CD4-positive, alpha-beta T cell (primary cell): ENCODE data around the gene LSM3. TPM values are rescaled to one million over a fixed set of nuclear protein-coding genes. Genes with fewer than 3 reads are reported as not detected.

ENCODE experiments used
- ATAC-seq: fragments of 200-7000 bp; cut with Tn5 transposase; one replicate; pipeline ENCODE4 v1.10.0; 2022; ENCODE audit warnings: mild to moderate bottlenecking; ENCODE audit not compliant: poor library complexity
- CTCF ChIA-PET: fragments of 350-600 bp; sonication (Branson Sonifier 250); formaldehyde crosslinking; loops from one replicate; lab custom pipeline; 2021; ENCODE audit warnings: antibody characterized with exemption, inconsistent platforms; lab: Charles Lee
- POLR2A ChIA-PET: fragments of 350-600 bp; sonication (Branson Sonifier 250); formaldehyde crosslinking; loops from one replicate; lab custom pipeline; 2021; ENCODE audit warnings: antibody characterized with exemption, inconsistent platforms; lab: Charles Lee
- DNase-seq, 14 experiments: peaks; one replicate each; pipeline ENCODE4 v3.0.0-alpha.2; 2013 to 2020; ENCODE audit warnings: mixed read lengths in 2 of 14
- H3K27ac ChIP-seq, 2 donors: one replicate each; pipeline versions ENCODE4 v1.5.1 to v1.7.0; 2013; ENCODE audit warnings: low read length in 2 of 2, low read depth in 1 of 2, mild to moderate bottlenecking in 1 of 2
- H3K27me3 ChIP-seq, 2 experiments: 1 replicate in 1 of 2; 2 replicates in 1 of 2; pipeline versions ENCODE4 v1.6.1 to v1.7.0; 2013; ENCODE audit warnings: low read length in 2 of 2, control low read depth in 1 of 2, mild to moderate bottlenecking in 1 of 2, moderate library complexity in 1 of 2; ENCODE audit not compliant: insufficient read depth in 2 of 2, control insufficient read depth in 1 of 2
- H3K36me3 ChIP-seq: one replicate; pipeline ENCODE4 v1.6.1; 2013; ENCODE audit warnings: low read length, control low read depth; ENCODE audit not compliant: insufficient read depth
- H3K4me1 ChIP-seq: one replicate; pipeline ENCODE4 v1.6.1; 2013; ENCODE audit warnings: low read length, control low read depth; ENCODE audit not compliant: insufficient read depth
- H3K4me3 ChIP-seq: one replicate; pipeline ENCODE4 v1.5.1; 2013; ENCODE audit warnings: mild to moderate bottlenecking, low read length, moderate library complexity
- H3K9me3 ChIP-seq, 2 experiments: 1 replicate in 1 of 2; 2 replicates in 1 of 2; pipeline versions ENCODE4 v1.6.1 to v1.7.0; 2013; ENCODE audit warnings: low read length in 2 of 2, mild to moderate bottlenecking in 2 of 2, control low read depth in 1 of 2, moderate library complexity in 1 of 2; ENCODE audit not compliant: control insufficient read depth in 1 of 2, insufficient read depth in 1 of 2
- H3K27ac Mint-ChIP-seq: one replicate; pipeline ENCODE4 v1.8.0; 2020; ENCODE audit warnings: mixed read lengths
- H3K27me3 Mint-ChIP-seq: one replicate; pipeline ENCODE4 v1.8.0; 2021; ENCODE audit warnings: mixed read lengths
- H3K36me3 Mint-ChIP-seq: one replicate; pipeline ENCODE4 v1.8.0; 2021; ENCODE audit warnings: low read depth, mixed read lengths
- H3K4me1 Mint-ChIP-seq: one replicate; pipeline ENCODE4 v1.8.0; 2021; ENCODE audit warnings: low read depth, mixed read lengths
- H3K4me3 Mint-ChIP-seq: one replicate; pipeline ENCODE4 v1.8.0; 2020; ENCODE audit warnings: mild to moderate bottlenecking, mixed read lengths
- H3K9me3 Mint-ChIP-seq: one replicate; pipeline ENCODE4 v1.8.0; 2020; ENCODE audit warnings: mixed read lengths
- intact Hi-C, 2 experiments: fragments of 100-400 bp; cut with DNase I in 1 of 2; cut with micrococcal nuclease in 1 of 2; formaldehyde crosslinking; loops; one replicate each; pipeline versions ENCODE4 v1.15.1 to v1.9.0; 2023 to 2025; cut with DNase I, micrococcal nuclease
- polyA plus RNA-seq, 2 donors: library from polyadenylated mRNA; unstranded; fragments of 120-200 nt; gene quantifications; one replicate each; pipeline ENCODE4 v1.2.1, GENCODE V29; 2013
- total RNA-seq, 174 experiments: library from RNA in 2 of 174; stranded (reverse) in 2 of 174; gene quantifications; one replicate each; pipeline ENCODE4 v1.2.3 and lab custom pipeline; 2021 to 2026
- TF ChIP-seq, protein P1 (sequence below): fragments of 200-600 bp; IDR thresholded peaks from one replicate; pipeline ENCODE4 v1.8.0; 2022; ENCODE audit warnings: antibody characterized with exemption, mild to moderate bottlenecking

LSM3 gene
- total RNA-seq (1 to 10 TPM; 6.5 to 6.9 TPM), total RNA-seq (lab: John Stamatoyannopoulos, UW) (14.9 to 86.5 (median 26.5) reads per million in 172 experiments)
- 9.8 TPM for polyA plus RNA-seq (2013, experiment 1 of 2)
- polyA plus RNA-seq (2013, experiment 2 of 2): 8.9 TPM

GRCh38 chr3:14178247-14179113 is at the start of gene LSM3, which contains the start of gene XPC:
Gene LSM3, plus strand, starts transcription at chr3:14178817. Its CDS starts 44 bp downstream, at chr3:14178861.
Gene XPC, minus strand, starts transcription at chr3:14178601. Its CDS starts 33 bp downstream, at chr3:14178568.
- Histone ChIP-seq H3K27ac (peak within 1 kb of the TSS; percentile 94 to 97), H3K4me1 (peaks cover 43% of the 10 kb centered on the region), H3K36me3 (peaks cover 22% of the 10 kb centered on the region), H3K4me3 (peak within 1 kb of the TSS; percentile 79), H3K9me3 (no peaks in the 10 kb centered on the region), H3K27me3 (no peaks in the 10 kb centered on the region)
- intact Hi-C loops: loop anchor here (1.0 to 10.0 kb wide), 12 partner anchors 54 to 1696 kb away; partner anchors contain the start of genes CHCHD4 (in 2 of the 2), SLC6A6 (in 2 of the 2), NR2C2 (in 1 of the 2) and NUP210 (in 1 of the 2)
- H3K36me3 Mint-ChIP-seq: peaks cover 49% of the 10 kb centered on the region
- ChIA-PET CTCF (interaction anchor here (0.9 to 2.8 kb wide), 9 partner anchors 25 to 1337 kb away, joined by 3 to 14 read pairs (median 5); partner anchors contain the start of genes CHCHD4, RPL32, TMEM43 and WNT7A), POLR2A (interaction anchor here (0.6 to 3.3 kb wide), 43 partner anchors 8 to 1515 kb away, joined by 3 to 129 read pairs (median 5); partner anchors contain the start of genes BTD, CCDC174, CHCHD4 and HACL1)
- no peaks in the 10 kb centered on the region for H3K27me3 Mint-ChIP-seq
- TF ChIP-seq, protein P1, sequence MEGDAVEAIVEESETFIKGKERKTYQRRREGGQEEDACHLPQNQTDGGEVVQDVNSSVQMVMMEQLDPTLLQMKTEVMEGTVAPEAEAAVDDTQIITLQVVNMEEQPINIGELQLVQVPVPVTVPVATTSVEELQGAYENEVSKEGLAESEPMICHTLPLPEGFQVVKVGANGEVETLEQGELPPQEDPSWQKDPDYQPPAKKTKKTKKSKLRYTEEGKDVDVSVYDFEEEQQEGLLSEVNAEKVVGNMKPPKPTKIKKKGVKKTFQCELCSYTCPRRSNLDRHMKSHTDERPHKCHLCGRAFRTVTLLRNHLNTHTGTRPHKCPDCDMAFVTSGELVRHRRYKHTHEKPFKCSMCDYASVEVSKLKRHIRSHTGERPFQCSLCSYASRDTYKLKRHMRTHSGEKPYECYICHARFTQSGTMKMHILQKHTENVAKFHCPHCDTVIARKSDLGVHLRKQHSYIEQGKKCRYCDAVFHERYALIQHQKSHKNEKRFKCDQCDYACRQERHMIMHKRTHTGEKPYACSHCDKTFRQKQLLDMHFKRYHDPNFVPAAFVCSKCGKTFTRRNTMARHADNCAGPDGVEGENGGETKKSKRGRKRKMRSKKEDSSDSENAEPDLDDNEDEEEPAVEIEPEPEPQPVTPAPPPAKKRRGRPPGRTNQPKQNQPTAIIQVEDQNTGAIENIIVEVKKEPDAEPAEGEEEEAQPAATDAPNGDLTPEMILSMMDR: no peak
- H3K4me1 Mint-ChIP-seq: peaks cover 76% of the 10 kb centered on the region
- ATAC-seq (peak; percentile 88), DNase-seq (peak; percentile 96 to 99 (median 98))
- no peaks in the 10 kb centered on the region for H3K9me3 Mint-ChIP-seq
- peak within 1 kb of the TSS; percentile 98 for H3K4me3 Mint-ChIP-seq
- peak within 1 kb of the TSS; percentile 93 for H3K27ac Mint-ChIP-seq

DNA sequence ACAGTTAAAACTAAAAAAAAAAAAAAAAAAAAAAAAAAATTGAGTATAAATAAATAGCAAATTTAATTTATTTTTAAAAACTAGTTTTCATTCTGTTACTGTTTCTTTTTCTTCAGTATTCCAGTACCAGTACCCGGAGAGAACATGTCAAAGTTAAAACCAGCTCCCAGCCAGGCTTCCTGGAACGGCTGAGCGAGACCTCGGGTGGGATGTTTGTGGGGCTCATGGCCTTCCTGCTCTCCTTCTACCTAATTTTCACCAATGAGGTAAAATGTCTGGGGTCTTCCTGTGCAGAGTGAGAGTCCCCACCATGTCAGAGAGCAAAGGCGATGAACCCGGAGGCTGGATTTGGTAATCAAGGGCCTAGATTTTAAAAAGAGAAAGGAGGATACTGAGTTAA is 49.3 kb upstream of the LSM3 start:
- Histone ChIP-seq H3K4me3 (no peak overlapping the region), H3K9me3 (no peaks in the 10 kb centered on the region), H3K27ac (no peak overlapping the region), H3K4me1 (peaks cover 33% of the 10 kb centered on the region), H3K27me3 (no peaks in the 10 kb centered on the region), H3K36me3 (peaks cover 67% of the 10 kb centered on the region)
- H3K27ac Mint-ChIP-seq: no peak overlapping the region
- H3K4me1 Mint-ChIP-seq: peaks cover 39% of the 10 kb centered on the region
- no peak for DNase-seq
- peaks cover 84% of the 10 kb centered on the region for H3K36me3 Mint-ChIP-seq
- no peak overlapping the region for H3K4me3 Mint-ChIP-seq
- ChIA-PET CTCF (no interaction called here), POLR2A (interaction anchor here (1.4 kb wide), 1 partner anchor 49 kb away, joined by 5 read pairs; the partner anchor contains the start of genes LSM3 and XPC)
- H3K27me3 Mint-ChIP-seq: no peaks in the 10 kb centered on the region
- H3K9me3 Mint-ChIP-seq: no peaks in the 10 kb centered on the region
- TF ChIP-seq, protein P1: no peak
- intact Hi-C loops: loop anchor here in 1 of 2 experiments (10.0 kb wide), 2 partner anchors 474 to 936 kb away; partner anchors contain the start of gene MRPS25
- ATAC-seq: no peak

DNA sequence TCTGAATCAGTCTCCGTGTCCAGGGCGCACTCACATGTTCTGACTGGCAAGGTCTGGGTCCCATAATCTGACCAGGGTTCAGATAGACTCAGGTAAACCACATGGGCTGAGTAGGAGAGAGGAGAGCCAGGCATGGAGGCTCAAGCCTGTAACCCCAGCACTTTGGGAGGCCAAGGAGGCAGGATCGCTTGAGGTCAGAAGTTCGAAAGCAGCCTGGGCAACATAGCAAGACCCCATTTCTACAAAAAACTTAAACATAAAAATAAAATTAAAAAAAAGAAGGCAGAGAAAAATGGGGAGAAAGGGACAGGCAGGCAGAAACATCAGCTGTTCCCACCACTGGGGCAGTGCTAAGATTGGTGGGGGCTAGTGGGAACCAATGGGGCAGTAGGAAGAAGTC is 48.4 kb upstream of the LSM3 start:
- DNase-seq (no peak), ATAC-seq (no peak)
- no peaks in the 10 kb centered on the region for H3K9me3 ChIP-seq
- no peaks in the 10 kb centered on the region for H3K27me3 Mint-ChIP-seq
- peaks cover 34% of the 10 kb centered on the region for H3K4me1 Mint-ChIP-seq
- ChIA-PET CTCF (no interaction called here), POLR2A (no interaction called here)
- H3K36me3 Mint-ChIP-seq: peaks cover 86% of the 10 kb centered on the region
- intact Hi-C loops: no loop called here
- no peaks in the 10 kb centered on the region for H3K9me3 Mint-ChIP-seq
- H3K27me3 ChIP-seq: no peaks in the 10 kb centered on the region
- no peak overlapping the region for H3K4me3 Mint-ChIP-seq
- peaks cover 32% of the 10 kb centered on the region for H3K4me1 ChIP-seq
- TF ChIP-seq, protein P1: no peak
- no peak overlapping the region for H3K4me3 ChIP-seq
- H3K27ac ChIP-seq: no peak overlapping the region
- H3K27ac Mint-ChIP-seq: no peak overlapping the region
- H3K36me3 ChIP-seq: peaks cover 76% of the 10 kb centered on the region
